Stomach (tissue), 4 donors: ENCODE results near the gene EPS8L3.

Experiments
- CTCF ChIP-seq, 7 experiments: fragments of 450-650 bp in 4 of 7; fragments of 200-600 bp in 3 of 7; sonication (generic) in 3 of 7; IDR thresholded peaks; one replicate each; pipeline ENCODE4 v1.5.1; 2016 to 2019; ENCODE audit warnings: antibody characterized with exemption in 7 of 7, control low read depth in 2 of 7, mild to moderate bottlenecking in 1 of 7
- EP300 ChIP-seq: sonication (generic); formaldehyde crosslinking; IDR thresholded peaks from one replicate; pipeline ENCODE4 v1.6.1; 2017; ENCODE audit warnings: antibody characterized with exemption
- POLR2A ChIP-seq, 4 donors: fragments of 450-650 bp; IDR thresholded peaks; one replicate each; pipeline ENCODE4 v1.6.1; 2016; ENCODE audit warnings: antibody characterized with exemption in 4 of 4, control low read depth in 2 of 4, mild to moderate bottlenecking in 1 of 4, moderate library complexity in 1 of 4
- POLR2AphosphoS5 ChIP-seq, 3 donors: sonication (generic); formaldehyde crosslinking; IDR thresholded peaks; one replicate each; pipeline ENCODE4 v1.6.1; 2016; ENCODE audit warnings: antibody characterized with exemption in 3 of 3

GRCh38 chr1:109756848-109757521 lies 6.7 kb downstream of the EPS8L3 start:
- TF ChIP-seq CTCF (IDR thresholded peaks at IDR 0.05) (no peak), EP300 (no peak), POLR2A (IDR thresholded peaks at IDR 0.05) (no peak), POLR2AphosphoS5 (IDR thresholded peaks at IDR 0.05) (no peak)
